ENCODE results near the gene GRPEL1.

DNA sequence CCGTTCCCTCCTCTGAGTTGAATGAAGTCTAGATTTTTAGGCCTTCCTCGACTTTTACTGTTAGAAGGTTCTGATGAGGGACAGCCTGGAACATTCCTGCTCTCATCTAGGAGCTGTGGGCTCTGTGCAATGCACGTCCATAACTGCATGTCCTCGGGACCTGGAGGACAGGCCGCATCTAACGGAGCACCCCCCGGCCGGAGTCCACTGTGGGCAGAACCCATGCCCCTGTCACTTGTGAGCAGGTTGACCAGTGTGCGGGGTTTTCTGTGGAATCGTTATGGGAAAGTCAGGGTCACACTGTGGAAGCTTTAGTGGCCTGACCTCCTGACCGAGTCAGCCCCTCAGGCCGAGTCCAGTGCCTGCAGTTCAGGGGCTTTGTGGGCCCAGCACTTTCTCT, 44.0 kb downstream of the GRPEL1 start:
- TF ChIP-seq, protein P1, sequence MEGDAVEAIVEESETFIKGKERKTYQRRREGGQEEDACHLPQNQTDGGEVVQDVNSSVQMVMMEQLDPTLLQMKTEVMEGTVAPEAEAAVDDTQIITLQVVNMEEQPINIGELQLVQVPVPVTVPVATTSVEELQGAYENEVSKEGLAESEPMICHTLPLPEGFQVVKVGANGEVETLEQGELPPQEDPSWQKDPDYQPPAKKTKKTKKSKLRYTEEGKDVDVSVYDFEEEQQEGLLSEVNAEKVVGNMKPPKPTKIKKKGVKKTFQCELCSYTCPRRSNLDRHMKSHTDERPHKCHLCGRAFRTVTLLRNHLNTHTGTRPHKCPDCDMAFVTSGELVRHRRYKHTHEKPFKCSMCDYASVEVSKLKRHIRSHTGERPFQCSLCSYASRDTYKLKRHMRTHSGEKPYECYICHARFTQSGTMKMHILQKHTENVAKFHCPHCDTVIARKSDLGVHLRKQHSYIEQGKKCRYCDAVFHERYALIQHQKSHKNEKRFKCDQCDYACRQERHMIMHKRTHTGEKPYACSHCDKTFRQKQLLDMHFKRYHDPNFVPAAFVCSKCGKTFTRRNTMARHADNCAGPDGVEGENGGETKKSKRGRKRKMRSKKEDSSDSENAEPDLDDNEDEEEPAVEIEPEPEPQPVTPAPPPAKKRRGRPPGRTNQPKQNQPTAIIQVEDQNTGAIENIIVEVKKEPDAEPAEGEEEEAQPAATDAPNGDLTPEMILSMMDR (IDR thresholded peaks at IDR 0.05; ENCODE audit: low read depth, low read length, poor library complexity, severe bottlenecking), result no peak
- no peak for TF ChIP-seq EZH2phosphoT487 (IDR thresholded peaks at IDR 0.05; ENCODE audit: borderline replicate concordance, low read length)
